Ishikawa (cell line): ENCODE measurements around the gene GPT2.

Experiments
- CEBPB ChIP-seq: IDR thresholded peaks from 2 replicates; pipeline ENCODE4 v1.6.1; 2012
- EP300 ChIP-seq: IDR thresholded peaks from 2 replicates; pipeline ENCODE4 v1.6.1; 2012; ENCODE audit warnings: borderline replicate concordance
- FOXM1 ChIP-seq: IDR thresholded peaks from 2 replicates; pipeline ENCODE4 v1.6.1; 2012; ENCODE audit warnings: low read depth, borderline replicate concordance
- NFIC ChIP-seq: IDR thresholded peaks from 2 replicates; pipeline ENCODE4 v1.6.1; 2012
- TAF1 ChIP-seq: IDR thresholded peaks from 2 replicates; pipeline ENCODE4 v1.6.1; 2012; ENCODE audit warnings: low read depth, mild to moderate bottlenecking
- TCF12 ChIP-seq: IDR thresholded peaks from 2 replicates; pipeline ENCODE4 v1.6.1; 2012; ENCODE audit warnings: low read depth
- YY1 ChIP-seq: IDR thresholded peaks from 2 replicates; pipeline ENCODE4 v1.6.1; 2012; ENCODE audit warnings: low read depth
- ZBTB7A ChIP-seq: IDR thresholded peaks from 2 replicates; pipeline ENCODE4 v1.6.1; 2012; ENCODE audit warnings: low read depth
- TF ChIP-seq, protein P1 (sequence below): IDR thresholded peaks from 2 replicates; pipeline ENCODE4 v1.6.1; 2012
- TF ChIP-seq, protein P2 (sequence below): IDR thresholded peaks from 2 replicates; pipeline ENCODE4 v1.6.1; 2012

DNA sequence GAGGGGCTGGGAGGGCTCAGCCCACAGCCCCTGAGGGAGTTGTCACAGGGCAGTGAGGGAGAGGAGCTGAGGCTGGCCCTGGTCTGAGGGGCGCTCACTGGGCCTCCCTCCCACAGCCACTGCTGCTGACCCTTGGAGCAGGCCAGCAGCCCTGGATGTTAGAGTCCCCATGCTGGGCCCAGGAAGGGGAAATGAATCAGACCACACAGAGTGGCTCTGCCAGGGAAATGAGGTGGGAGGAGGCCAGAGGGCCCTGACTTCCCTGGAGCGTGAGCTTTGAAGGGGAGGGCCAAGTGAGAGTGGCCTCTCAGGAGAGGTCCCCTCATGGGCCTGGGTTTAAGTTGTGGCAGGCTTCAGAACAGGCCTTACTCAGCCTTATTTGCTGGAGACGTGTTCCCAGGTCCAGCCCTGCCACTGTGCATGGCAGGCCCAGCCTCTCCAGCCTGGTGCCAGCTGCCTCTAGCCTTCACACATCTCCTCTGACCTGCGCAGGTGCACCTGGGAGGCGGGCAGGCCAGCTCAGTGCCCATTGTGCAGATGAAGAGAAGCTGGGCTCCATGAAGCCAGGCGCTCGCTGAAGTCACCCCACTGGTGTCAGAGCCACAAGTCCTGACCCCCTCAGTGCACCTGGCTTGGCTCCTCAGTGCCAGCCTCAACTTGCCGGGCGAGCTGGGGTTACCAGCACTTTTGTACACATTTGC lies 15.4 kb downstream of the GPT2 start:
- TF ChIP-seq TCF12 (no peak), CEBPB (no peak), TAF1 (no peak), YY1 (no peak), EP300 (no peak), NFIC (no peak), ZBTB7A (no peak), FOXM1 (no peak)
- TF ChIP-seq, protein P1, sequence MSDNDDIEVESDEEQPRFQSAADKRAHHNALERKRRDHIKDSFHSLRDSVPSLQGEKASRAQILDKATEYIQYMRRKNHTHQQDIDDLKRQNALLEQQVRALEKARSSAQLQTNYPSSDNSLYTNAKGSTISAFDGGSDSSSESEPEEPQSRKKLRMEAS, result no peak
- TF ChIP-seq, protein P2, sequence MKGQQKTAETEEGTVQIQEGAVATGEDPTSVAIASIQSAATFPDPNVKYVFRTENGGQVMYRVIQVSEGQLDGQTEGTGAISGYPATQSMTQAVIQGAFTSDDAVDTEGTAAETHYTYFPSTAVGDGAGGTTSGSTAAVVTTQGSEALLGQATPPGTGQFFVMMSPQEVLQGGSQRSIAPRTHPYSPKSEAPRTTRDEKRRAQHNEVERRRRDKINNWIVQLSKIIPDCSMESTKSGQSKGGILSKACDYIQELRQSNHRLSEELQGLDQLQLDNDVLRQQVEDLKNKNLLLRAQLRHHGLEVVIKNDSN, result no peak
